GM19240 (cell line): Measurements from ENCODE around the gene APBA2.

Experiments
- DNase-seq: peaks from one replicate; pipeline ENCODE4 v3.0.0; 2011; ENCODE audit warnings: low spot score; ENCODE audit not compliant: insufficient read length

The APBA2 gene

GRCh38 chr15:28895566-28895965 lies 9.8 kb downstream of the APBA2 start:
- no peak for DNase-seq

- no peak for DNase-seq
These were observed 11.2 kb downstream of the APBA2 start for GRCh38 chr15:28896951-28897350.

- DNase-seq, result no peak
These were observed 12.2 kb downstream of the APBA2 start for GRCh38 chr15:28897861-28898585.

- no peak for DNase-seq
These were observed 13.4 kb downstream of the APBA2 start for GRCh38 chr15:28899061-28899738.

GRCh38 chr15:28900041-28900891 lies 14.5 kb downstream of the APBA2 start:
- no peak for DNase-seq

- no peak for DNase-seq
These were observed 15.3 kb downstream of the APBA2 start for GRCh38 chr15:28900892-28901586.

GRCh38 chr15:28901587-28901980 lies 15.8 kb downstream of the APBA2 start:
- no peak for DNase-seq

- no peak for DNase-seq
These were observed 16.4 kb downstream of the APBA2 start for GRCh38 chr15:28901987-28902745.

- DNase-seq, result no peak
These were observed 17.1 kb downstream of the APBA2 start for GRCh38 chr15:28902856-28903255.

- DNase-seq, result no peak
These were observed 17.8 kb downstream of the APBA2 start for GRCh38 chr15:28903555-28903954.

GRCh38 chr15:28904003-28904402 lies 18.2 kb downstream of the APBA2 start:
- no peak for DNase-seq

GRCh38 chr15:28904541-28905315 lies 19.0 kb downstream of the APBA2 start:
- no peak for DNase-seq

- no peak for DNase-seq
These were observed 21.7 kb downstream of the APBA2 start for GRCh38 chr15:28907338-28907960.

GRCh38 chr15:28909958-28910500 lies 24.3 kb downstream of the APBA2 start:
- DNase-seq, result no peak

- no peak for DNase-seq
These were observed 25.6 kb downstream of the APBA2 start for GRCh38 chr15:28911310-28911931.

GRCh38 chr15:28912422-28912821 lies 26.6 kb downstream of the APBA2 start:
- DNase-seq, result no peak

GRCh38 chr15:28913171-28913765 lies 27.5 kb downstream of the APBA2 start:
- no peak for DNase-seq

GRCh38 chr15:28914046-28914445 lies 28.3 kb downstream of the APBA2 start:
- DNase-seq, result no peak
